Measurements from ENCODE around the gene RNF214. TPM values are rescaled to one million over a fixed set of nuclear protein-coding genes. Genes with fewer than 3 reads are reported as not detected.

RNF214 gene
- total and polyA plus RNA-seq, 2 of the 4 experiments (the other 2 are of a cell fraction): 7.9 to 14.8 TPM

Small RNA genes lying within 50 kb of the gene (microRNA-seq; reads per million reads assigned to microRNA genes)
- gene RF00564 (ENCODE audit: insufficient read depth, insufficient read length): not detected

Small RNA genes lying within 50 kb of the gene (small RNA-seq; reads per million reads assigned to genes)
- 0 reads per million in 5 experiments for gene RF00564

Other genes with a start within 250 kb of the RNF214 start
- 8.2 and 17.2 TPM in 2 replicates for gene SIK3, start 134.2 kb upstream of the RNF214 start, total RNA-seq (2012; rRNA removed)
- 7.5 and 9.1 TPM in 2 replicates for gene SIK3, start 134.2 kb upstream of the RNF214 start, polyA plus RNA-seq (2012; rRNA removed)
- gene PAFAH1B2, start 88.4 kb upstream of the RNF214 start, total RNA-seq (2012; rRNA removed): 213 and 280 TPM in 2 replicates
- 24.2 and 29.8 TPM in 2 replicates for gene PAFAH1B2, start 88.4 kb upstream of the RNF214 start, polyA plus RNA-seq (2012; rRNA removed)
- gene SIDT2, start 53.9 kb upstream of the RNF214 start, total RNA-seq (2012; rRNA removed): 6.7 and 7.3 TPM in 2 replicates
- gene SIDT2, start 53.9 kb upstream of the RNF214 start, polyA plus RNA-seq (2012; rRNA removed): 29.7 and 30.3 TPM in 2 replicates
- 1,558 and 2,558 TPM in 2 replicates for gene TAGLN, start 33.3 kb upstream of the RNF214 start, total RNA-seq (2012; rRNA removed)
- gene TAGLN, start 33.3 kb upstream of the RNF214 start, polyA plus RNA-seq (2012; rRNA removed): 3,760 and 3,780 TPM in 2 replicates
- gene PCSK7, start 598 bp upstream of the RNF214 start, total RNA-seq (2012; rRNA removed): 35.8 and 36.7 TPM in 2 replicates
- gene PCSK7, start 598 bp upstream of the RNF214 start, polyA plus RNA-seq (2012; rRNA removed): 48.4 and 54.3 TPM in 2 replicates
- 2.5 and 2.7 TPM in 2 replicates for gene BACE1-AS, start 58.7 kb downstream of the RNF214 start, total RNA-seq (2012; rRNA removed)
- gene BACE1-AS, start 58.7 kb downstream of the RNF214 start, polyA plus RNA-seq (2012; rRNA removed): 2.4 and 2.9 TPM in 2 replicates
- 27.6 and 29.2 TPM in 2 replicates for gene BACE1, start 83.6 kb downstream of the RNF214 start, total RNA-seq (2012; rRNA removed)
- 42.4 and 50.6 TPM in 2 replicates for gene BACE1, start 83.6 kb downstream of the RNF214 start, polyA plus RNA-seq (2012; rRNA removed)
- gene CEP164, start 95.2 kb downstream of the RNF214 start, total RNA-seq (2012; rRNA removed): 23.6 and 26.9 TPM in 2 replicates
- gene CEP164, start 95.2 kb downstream of the RNF214 start, polyA plus RNA-seq (2012; rRNA removed): 20.0 and 23.3 TPM in 2 replicates